HepG2 (cell line): ENCODE results near the gene LGALS1. TPM values are rescaled to one million over a fixed set of nuclear protein-coding genes. Genes with fewer than 3 reads are reported as not detected.

Experiments
- ELF3 ChIP-seq: IDR thresholded peaks from 2 replicates; pipeline ENCODE4 v1.6.1; 2016; ENCODE audit warnings: missing genetic modification reagents, missing compliant biosample characterization
- ELF4 ChIP-seq: sonication (generic); formaldehyde crosslinking; IDR thresholded peaks from 2 replicates; pipeline ENCODE4 v1.5.0; 2020; ENCODE audit warnings: missing genetic modification reagents, mild to moderate bottlenecking, moderate library complexity, borderline replicate concordance
- FOXA1 ChIP-seq, 2 experiments: fragments of 450-650 bp in 1 of 2; sonication (generic) in 1 of 2; formaldehyde crosslinking in 1 of 2; IDR thresholded peaks; 2 replicates each; pipeline versions ENCODE4 v1.4.0 to v1.6.1; 2016 to 2020; ENCODE audit warnings: missing genetic modification reagents in 1 of 2
- GABPA ChIP-seq, 2 experiments: IDR thresholded peaks; 2 replicates each; pipeline ENCODE4 v1.6.1; 2011 to 2016; ENCODE audit warnings: low read depth in 2 of 2, low read length in 1 of 2, missing biosample characterization in 1 of 2, missing genetic modification characterization in 1 of 2
- HOXA3 ChIP-seq: sonication (generic); formaldehyde crosslinking; IDR thresholded peaks from 2 replicates; pipeline ENCODE4 v1.5.0; 2020; ENCODE audit warnings: missing genetic modification reagents
- MYC ChIP-seq: sonication (generic); formaldehyde crosslinking; IDR thresholded peaks from 2 replicates; pipeline ENCODE4 v1.9.0; 2021; ENCODE audit warnings: missing genetic modification reagents, borderline replicate concordance
- POGZ ChIP-seq: sonication (generic); formaldehyde crosslinking; IDR thresholded peaks from 2 replicates; pipeline ENCODE4 v1.4.0; 2020; ENCODE audit warnings: mild to moderate bottlenecking, missing genetic modification reagents
- POLR2AphosphoS5 ChIP-seq: IDR thresholded peaks from 2 replicates; pipeline ENCODE4 v1.6.1; 2012; ENCODE audit warnings: low read depth, low read length
- SP1 ChIP-seq, 2 experiments: fragments of 450-650 bp in 1 of 2; sonication (generic) in 1 of 2; formaldehyde crosslinking in 1 of 2; IDR thresholded peaks; 2 replicates each; pipeline versions ENCODE4 v1.4.0 to v1.6.1; 2016 to 2020; ENCODE audit warnings: missing genetic modification reagents in 1 of 2
- TARDBP ChIP-seq: sonication (generic); formaldehyde crosslinking; IDR thresholded peaks from 2 replicates; pipeline ENCODE4 v1.8.0; 2022; ENCODE audit warnings: mild to moderate bottlenecking, missing genetic modification reagents
- TCF7 ChIP-seq: sonication (generic); IDR thresholded peaks from 2 replicates; pipeline ENCODE4 v1.6.1; 2016; ENCODE audit warnings: antibody characterized with exemption, low read depth
- TSC22D2 ChIP-seq: sonication (generic); formaldehyde crosslinking; IDR thresholded peaks from 2 replicates; pipeline ENCODE4 v1.5.1; 2020; ENCODE audit warnings: missing genetic modification reagents, mild to moderate bottlenecking, borderline replicate concordance
- ZNF17 ChIP-seq: sonication (generic); formaldehyde crosslinking; IDR thresholded peaks from 2 replicates; pipeline ENCODE4 v1.5.0; 2020; ENCODE audit warnings: mild to moderate bottlenecking, missing genetic modification reagents
- ZNF24 ChIP-seq: fragments of 450-650 bp; IDR thresholded peaks from 2 replicates; pipeline ENCODE4 v1.6.1; 2017; ENCODE audit warnings: antibody characterized with exemption, mild to moderate bottlenecking
- ZNF883 ChIP-seq: sonication (generic); formaldehyde crosslinking; IDR thresholded peaks from 2 replicates; pipeline ENCODE4 v1.5.1; 2020; ENCODE audit warnings: mild to moderate bottlenecking, missing genetic modification reagents; ENCODE audit errors: not compliant biosample characterization
- ZNF891 ChIP-seq: sonication (generic); formaldehyde crosslinking; IDR thresholded peaks from 2 replicates; pipeline ENCODE4 v1.5.0; 2020; ENCODE audit warnings: mild to moderate bottlenecking, missing genetic modification reagents
- polyA plus RNA-seq, 8 experiments: library from polyadenylated mRNA; depleted of rRNA in 3 of 8; stranded (reverse) in 7 of 8; unstranded in 1 of 8; fragments of >200 nt; fragmentation: Illumina TruSeq in 4 of 8; extraction: Trizol in 4 of 8; gene quantifications; 2 replicates each; pipeline versions ENCODE4 v1.2.1 to v1.2.3, GENCODE V29; 2011 to 2016; ENCODE audit warnings: low read depth in 4 of 8, missing spikeins in 1 of 8, mixed read lengths in 1 of 8; ENCODE audit not compliant: insufficient read depth in 1 of 8
- total RNA-seq, 5 experiments: library from RNA; depleted of rRNA; stranded (reverse); fragments of >200 nt; fragmentation: Illumina TruSeq; extraction: Trizol; gene quantifications; 2 replicates each; pipeline ENCODE4 v1.2.3, GENCODE V29; 2016; ENCODE audit warnings: low read depth in 1 of 5
- TF ChIP-seq, protein P1 (sequence below): sonication (generic); formaldehyde crosslinking; IDR thresholded peaks from 2 replicates; pipeline ENCODE4 v1.4.0; 2020; ENCODE audit warnings: missing genetic modification reagents, borderline replicate concordance
- TF ChIP-seq, protein P2 (sequence below): sonication (generic); formaldehyde crosslinking; IDR thresholded peaks from 2 replicates; pipeline ENCODE4 v1.4.0; 2020; ENCODE audit warnings: missing genetic modification reagents, mild to moderate bottlenecking, borderline replicate concordance
- TF ChIP-seq, protein P3 (sequence below), 2 experiments: sonication (generic) in 1 of 2; formaldehyde crosslinking in 1 of 2; IDR thresholded peaks; 2 replicates each; pipeline versions ENCODE4 v1.4.0 to v1.6.1; 2018 to 2020; ENCODE audit warnings: missing genetic modification reagents in 2 of 2, borderline replicate concordance in 1 of 2, low read depth in 1 of 2, mild to moderate bottlenecking in 1 of 2, missing biosample characterization in 1 of 2
- TF ChIP-seq, protein P4 (sequence below): IDR thresholded peaks from 2 replicates; pipeline ENCODE4 v1.6.1; 2012; ENCODE audit warnings: inconsistent platforms

LGALS1 gene
- total and polyA plus RNA-seq, 2 of the 13 experiments (the other 11 are each of a cell fraction or from before 2014, with no cell fraction given): 103 to 858 TPM

DNA sequence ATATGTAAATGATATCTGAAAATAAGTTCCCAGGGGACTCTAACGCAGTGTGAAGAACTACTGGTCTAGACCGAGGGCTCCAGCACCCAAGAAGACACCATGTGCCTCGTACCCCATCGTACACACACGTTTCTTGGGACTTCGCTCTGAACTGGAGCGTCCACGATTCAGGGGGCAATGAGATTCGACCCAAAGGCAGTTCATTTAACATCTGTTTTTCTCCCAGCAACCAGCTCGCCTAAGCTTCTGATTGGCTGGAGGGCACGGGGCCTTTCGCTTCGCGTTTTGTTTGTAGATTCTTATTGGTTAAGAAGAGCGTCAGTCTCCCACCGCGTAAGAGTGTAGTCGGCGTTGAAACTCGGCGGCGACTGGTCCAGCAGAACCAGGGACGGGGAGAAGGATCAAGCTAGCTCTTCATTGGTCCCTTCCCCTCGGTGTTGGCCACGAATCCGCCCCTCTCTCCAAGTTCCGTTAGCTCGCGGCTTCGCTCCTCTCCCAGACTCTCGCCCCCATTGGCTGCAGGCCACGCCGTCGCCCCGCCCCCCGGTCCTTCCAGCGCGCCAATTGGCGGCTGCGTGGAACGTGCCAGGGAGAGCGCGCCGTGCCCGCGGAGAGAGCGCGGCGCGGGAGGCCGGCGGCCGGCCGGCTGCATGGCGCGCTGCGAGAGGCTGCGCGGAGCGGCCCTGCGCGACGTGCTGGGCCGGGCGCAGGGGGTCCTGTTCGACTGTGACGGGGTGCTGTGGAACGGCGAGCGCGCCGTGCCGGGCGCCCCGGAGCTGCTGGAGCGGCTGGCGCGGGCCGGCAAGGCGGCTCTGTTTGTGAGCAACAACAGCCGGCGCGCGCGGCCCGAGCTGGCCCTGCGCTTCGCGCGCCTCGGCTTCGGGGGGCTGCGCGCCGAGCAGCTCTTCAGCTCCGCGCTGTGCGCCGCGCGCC is 17.0 kb upstream of the LGALS1 start, which contains the start of gene PDXP (continued):
- TF ChIP-seq, protein P1, sequence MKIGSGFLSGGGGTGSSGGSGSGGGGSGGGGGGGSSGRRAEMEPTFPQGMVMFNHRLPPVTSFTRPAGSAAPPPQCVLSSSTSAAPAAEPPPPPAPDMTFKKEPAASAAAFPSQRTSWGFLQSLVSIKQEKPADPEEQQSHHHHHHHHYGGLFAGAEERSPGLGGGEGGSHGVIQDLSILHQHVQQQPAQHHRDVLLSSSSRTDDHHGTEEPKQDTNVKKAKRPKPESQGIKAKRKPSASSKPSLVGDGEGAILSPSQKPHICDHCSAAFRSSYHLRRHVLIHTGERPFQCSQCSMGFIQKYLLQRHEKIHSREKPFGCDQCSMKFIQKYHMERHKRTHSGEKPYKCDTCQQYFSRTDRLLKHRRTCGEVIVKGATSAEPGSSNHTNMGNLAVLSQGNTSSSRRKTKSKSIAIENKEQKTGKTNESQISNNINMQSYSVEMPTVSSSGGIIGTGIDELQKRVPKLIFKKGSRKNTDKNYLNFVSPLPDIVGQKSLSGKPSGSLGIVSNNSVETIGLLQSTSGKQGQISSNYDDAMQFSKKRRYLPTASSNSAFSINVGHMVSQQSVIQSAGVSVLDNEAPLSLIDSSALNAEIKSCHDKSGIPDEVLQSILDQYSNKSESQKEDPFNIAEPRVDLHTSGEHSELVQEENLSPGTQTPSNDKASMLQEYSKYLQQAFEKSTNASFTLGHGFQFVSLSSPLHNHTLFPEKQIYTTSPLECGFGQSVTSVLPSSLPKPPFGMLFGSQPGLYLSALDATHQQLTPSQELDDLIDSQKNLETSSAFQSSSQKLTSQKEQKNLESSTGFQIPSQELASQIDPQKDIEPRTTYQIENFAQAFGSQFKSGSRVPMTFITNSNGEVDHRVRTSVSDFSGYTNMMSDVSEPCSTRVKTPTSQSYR (CRISPR knock-in tag): no peak
- 0 out of 2 replicates have a peak, but pooled peaks have one; percentile 46 for TF ChIP-seq HOXA3 (CRISPR knock-in tag)
- TF ChIP-seq MYC: peak; percentile 41
- TF ChIP-seq, protein P2, sequence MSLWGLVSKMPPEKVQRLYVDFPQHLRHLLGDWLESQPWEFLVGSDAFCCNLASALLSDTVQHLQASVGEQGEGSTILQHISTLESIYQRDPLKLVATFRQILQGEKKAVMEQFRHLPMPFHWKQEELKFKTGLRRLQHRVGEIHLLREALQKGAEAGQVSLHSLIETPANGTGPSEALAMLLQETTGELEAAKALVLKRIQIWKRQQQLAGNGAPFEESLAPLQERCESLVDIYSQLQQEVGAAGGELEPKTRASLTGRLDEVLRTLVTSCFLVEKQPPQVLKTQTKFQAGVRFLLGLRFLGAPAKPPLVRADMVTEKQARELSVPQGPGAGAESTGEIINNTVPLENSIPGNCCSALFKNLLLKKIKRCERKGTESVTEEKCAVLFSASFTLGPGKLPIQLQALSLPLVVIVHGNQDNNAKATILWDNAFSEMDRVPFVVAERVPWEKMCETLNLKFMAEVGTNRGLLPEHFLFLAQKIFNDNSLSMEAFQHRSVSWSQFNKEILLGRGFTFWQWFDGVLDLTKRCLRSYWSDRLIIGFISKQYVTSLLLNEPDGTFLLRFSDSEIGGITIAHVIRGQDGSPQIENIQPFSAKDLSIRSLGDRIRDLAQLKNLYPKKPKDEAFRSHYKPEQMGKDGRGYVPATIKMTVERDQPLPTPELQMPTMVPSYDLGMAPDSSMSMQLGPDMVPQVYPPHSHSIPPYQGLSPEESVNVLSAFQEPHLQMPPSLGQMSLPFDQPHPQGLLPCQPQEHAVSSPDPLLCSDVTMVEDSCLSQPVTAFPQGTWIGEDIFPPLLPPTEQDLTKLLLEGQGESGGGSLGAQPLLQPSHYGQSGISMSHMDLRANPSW (CRISPR knock-in tag): no peak
- 0 out of 2 replicates have a peak, but pooled peaks have one; percentile 45 for TF ChIP-seq ZNF891 (CRISPR knock-in tag)
- peak; percentile 92 for TF ChIP-seq POLR2AphosphoS5
- peak; percentile 15; the same call in 1 of the 2 replicates for TF ChIP-seq ELF3 (CRISPR knock-in tag)
- no peak for TF ChIP-seq GABPA (IDR thresholded peaks at IDR 0.05; ENCODE audit: low read depth, low read length)
- TF ChIP-seq GABPA (CRISPR knock-in tag; IDR thresholded peaks at IDR 0.05; ENCODE audit: low read depth): peak; percentile 42
- TF ChIP-seq, protein P3, sequence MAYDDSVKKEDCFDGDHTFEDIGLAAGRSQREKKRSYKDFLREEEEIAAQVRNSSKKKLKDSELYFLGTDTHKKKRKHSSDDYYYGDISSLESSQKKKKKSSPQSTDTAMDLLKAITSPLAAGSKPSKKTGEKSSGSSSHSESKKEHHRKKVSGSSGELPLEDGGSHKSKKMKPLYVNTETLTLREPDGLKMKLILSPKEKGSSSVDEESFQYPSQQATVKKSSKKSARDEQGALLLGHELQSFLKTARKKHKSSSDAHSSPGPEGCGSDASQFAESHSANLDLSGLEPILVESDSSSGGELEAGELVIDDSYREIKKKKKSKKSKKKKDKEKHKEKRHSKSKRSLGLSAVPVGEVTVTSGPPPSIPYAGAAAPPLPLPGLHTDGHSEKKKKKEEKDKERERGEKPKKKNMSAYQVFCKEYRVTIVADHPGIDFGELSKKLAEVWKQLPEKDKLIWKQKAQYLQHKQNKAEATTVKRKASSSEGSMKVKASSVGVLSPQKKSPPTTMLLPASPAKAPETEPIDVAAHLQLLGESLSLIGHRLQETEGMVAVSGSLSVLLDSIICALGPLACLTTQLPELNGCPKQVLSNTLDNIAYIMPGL (CRISPR knock-in tag; IDR thresholded peaks at IDR 0.05; ENCODE audit: borderline replicate concordance in 1 of 2, low read depth in 1 of 2): peak in 1 of 2 experiments; percentile 32; a peak in 2 of 4 replicates
- TF ChIP-seq, protein P4, sequence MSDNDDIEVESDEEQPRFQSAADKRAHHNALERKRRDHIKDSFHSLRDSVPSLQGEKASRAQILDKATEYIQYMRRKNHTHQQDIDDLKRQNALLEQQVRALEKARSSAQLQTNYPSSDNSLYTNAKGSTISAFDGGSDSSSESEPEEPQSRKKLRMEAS: peak; percentile 93
- TF ChIP-seq POGZ (CRISPR knock-in tag): peak; percentile 35; the same call in 1 of the 2 replicates
- TF ChIP-seq ELF4: no peak
- no peak for TF ChIP-seq ZNF17
- TF ChIP-seq ZNF24: no peak
- TF ChIP-seq TARDBP (CRISPR knock-in tag): peak; percentile 41; the same call in 1 of the 2 replicates
- no peak for TF ChIP-seq TCF7
- no peak for TF ChIP-seq FOXA1 (IDR thresholded peaks at IDR 0.05)
- no peak for TF ChIP-seq FOXA1 (CRISPR knock-in tag; IDR thresholded peaks at IDR 0.05)
- no peak for TF ChIP-seq ZNF883 (CRISPR knock-in tag)
- no peak for TF ChIP-seq SP1 (IDR thresholded peaks at IDR 0.05)
- TF ChIP-seq SP1 (CRISPR knock-in tag; IDR thresholded peaks at IDR 0.05): peak; percentile 60
- TF ChIP-seq TSC22D2 (CRISPR knock-in tag): 0 out of 2 replicates have a peak, but pooled peaks have one; percentile 39
